GM12865 (cell line): ENCODE results near the gene TBL2.
"Not testable (repeated sequence)": the region's sequence is repeated elsewhere in the genome, so short reads cannot be mapped to it uniquely, and the experiment has no call there.

Experiments used
- DNase-seq: peaks from one replicate; pipeline ENCODE4 v3.0.0; 2010; ENCODE audit warnings: low read depth
- H3K4me3 ChIP-seq: 2 replicates; pipeline ENCODE4 v1.5.1; 2011; ENCODE audit warnings: mild to moderate bottlenecking, low read depth, low read length, control low read depth
- CTCF ChIP-seq: IDR thresholded peaks from 2 replicates; pipeline ENCODE4 v1.5.1; 2011; ENCODE audit warnings: low read length, control low read depth, low read depth, inconsistent platforms; ENCODE audit not compliant: insufficient read depth; ENCODE audit errors: missing control alignments

The TBL2 gene

GRCh38 chr7:73612598-73613269 is 34.4 kb upstream of the TBL2 start:
- DNase-seq = no peak
- TF ChIP-seq CTCF = no peak
- H3K4me3 ChIP-seq = no peak overlapping the region

- H3K4me3 ChIP-seq = no peak overlapping the region
- no peak for DNase-seq
- TF ChIP-seq CTCF = no peak
These were observed 32.7 kb upstream of the TBL2 start for GRCh38 chr7:73611017-73611555.

- no peak for TF ChIP-seq CTCF
- DNase-seq = no peak
- no peak overlapping the region for H3K4me3 ChIP-seq
These were observed 31.7 kb upstream of the TBL2 start for GRCh38 chr7:73610105-73610504.

GRCh38 chr7:73607692-73607983 is 29.3 kb upstream of the TBL2 start:
- not testable (repeated sequence) for DNase-seq, H3K4me3 ChIP-seq

- no peak overlapping the region for H3K4me3 ChIP-seq
- DNase-seq = peak; percentile 53
- TF ChIP-seq CTCF = peak; percentile 93
These were observed 28.7 kb upstream of the TBL2 start for GRCh38 chr7:73606801-73607691.

GRCh38 chr7:73605601-73606220 is 27.3 kb upstream of the TBL2 start:
- no peak for TF ChIP-seq CTCF
- no peak for DNase-seq
- no peak overlapping the region for H3K4me3 ChIP-seq

GRCh38 chr7:73602721-73603651 is 24.6 kb upstream of the TBL2 start:
- DNase-seq = no peak
- H3K4me3 ChIP-seq = no peak overlapping the region
- TF ChIP-seq CTCF = no peak
